Measurements from ENCODE around the gene MARS1.

DNA sequence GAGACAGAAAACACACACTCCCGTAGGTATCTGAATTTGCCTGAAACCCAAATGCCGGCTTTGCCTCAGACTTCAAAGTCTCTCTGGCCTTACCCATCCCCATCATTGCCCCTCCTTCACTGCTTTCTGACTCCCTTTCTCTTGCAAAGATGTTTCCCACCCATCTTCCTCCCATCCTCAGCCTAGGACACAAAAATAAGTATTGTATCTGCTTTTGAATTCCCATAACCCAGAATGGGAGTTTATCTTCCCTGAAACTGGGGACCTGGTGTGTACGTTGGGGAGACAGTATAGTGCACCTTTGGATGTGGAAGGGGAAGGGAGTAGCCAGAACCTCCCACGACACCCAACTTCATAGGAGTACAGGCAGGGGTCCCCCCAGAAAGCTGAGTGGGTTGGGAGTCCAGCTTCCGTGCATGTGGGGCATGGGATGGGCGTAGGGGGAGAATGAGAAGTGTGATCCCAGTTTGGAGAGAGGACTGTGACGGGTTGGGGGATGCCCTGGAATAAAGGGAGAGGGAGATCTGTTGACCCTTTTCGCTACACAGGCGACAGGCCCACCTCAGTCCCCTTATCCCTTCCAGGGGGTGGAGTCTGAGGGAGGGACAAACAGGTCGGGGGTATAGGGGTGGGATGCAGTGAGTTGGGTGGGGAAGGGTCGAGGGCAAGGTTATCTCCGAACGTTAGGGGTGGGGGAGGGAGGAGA is 61.5 kb downstream of the MARS1 start:
- TF ChIP-seq POLR2AphosphoS5 (IDR thresholded peaks at IDR 0.05; ENCODE audit: low read depth, low read length) (no peak), TAF1 (IDR thresholded peaks at IDR 0.05; ENCODE audit: borderline replicate concordance, insufficient read depth, low read length) (no peak)
